ENCODE data around the gene DUOX1. TPM values are rescaled to one million over a fixed set of nuclear protein-coding genes. Genes with fewer than 3 reads are reported as not detected.

Gene DUOX1
- total RNA-seq, 1 experiment from 2014 or later, result 19.6 TPM

GRCh38 chr15:45116006-45116481, 13.8 kb upstream of the DUOX1 start:
- Histone ChIP-seq H2AFZ (ENCODE audit: low read depth, low read length, poor library complexity, severe bottlenecking) (no peak overlapping the region), H3K79me2 (ENCODE audit: insufficient read depth, low read length) (no peaks in the 10 kb centered on the region), H3K27ac (ENCODE audit: low read depth, low read length) (no peak overlapping the region), H3K27me3 (ENCODE audit: insufficient read depth, low read length) (no peaks in the 10 kb centered on the region), H3K4me2 (ENCODE audit: low read length) (no peak overlapping the region), H3K4me3 (replicated peaks in 1 of 2; ENCODE audit: low read depth in 1 of 2, low read length in 2 of 2) (no peak overlapping the region), H3K36me3 (ENCODE audit: control insufficient read depth in 1 of 2, insufficient read depth in 2 of 2, low read length in 2 of 2) (no peaks in the 10 kb centered on the region), H3K9me3 (ENCODE audit: control insufficient read depth in 1 of 2, insufficient read depth in 1 of 2, low read depth in 1 of 2, low read length in 2 of 2) (no peaks in the 10 kb centered on the region), H3K9ac (ENCODE audit: low read length) (no peak overlapping the region), H4K20me1 (ENCODE audit: insufficient read depth) (no peaks in the 10 kb centered on the region), H3K4me1 (ENCODE audit: control insufficient read depth in 1 of 2, insufficient read depth in 2 of 2, low read length in 2 of 2) (peaks cover 0 to 4% of the 10 kb centered on the region in 2 experiments; a peak in 2 of 4 replicates), H3K9me2 (ENCODE audit: insufficient read depth) (no peaks in the 10 kb centered on the region)
- CTCF ChIA-PET, result no interaction called here
- intact Hi-C loops (cut with micrococcal nuclease), result no loop called here
- POLR2A ChIA-PET, result no interaction called here
- TF ChIP-seq YY1 (IDR thresholded peaks at IDR 0.05; ENCODE audit: extremely low read depth, insufficient replicate concordance, low read depth, low read length) (no peak), EZH2 (IDR thresholded peaks at IDR 0.05) (no peak), POLR2A (IDR thresholded peaks at IDR 0.05; ENCODE audit: borderline replicate concordance, extremely low read depth, insufficient read depth, insufficient read length) (no peak), ZNF274 (IDR thresholded peaks at IDR 0.05; ENCODE audit: low read depth, low read length) (no peak), CBX3 (IDR thresholded peaks at IDR 0.05; ENCODE audit: low read depth) (no peak), MAX (IDR thresholded peaks at IDR 0.05) (no peak), SIN3A (IDR thresholded peaks at IDR 0.05; ENCODE audit: low read depth) (no peak), EGR1 (IDR thresholded peaks at IDR 0.05; ENCODE audit: low read depth) (no peak)
- TF ChIP-seq, protein P1, sequence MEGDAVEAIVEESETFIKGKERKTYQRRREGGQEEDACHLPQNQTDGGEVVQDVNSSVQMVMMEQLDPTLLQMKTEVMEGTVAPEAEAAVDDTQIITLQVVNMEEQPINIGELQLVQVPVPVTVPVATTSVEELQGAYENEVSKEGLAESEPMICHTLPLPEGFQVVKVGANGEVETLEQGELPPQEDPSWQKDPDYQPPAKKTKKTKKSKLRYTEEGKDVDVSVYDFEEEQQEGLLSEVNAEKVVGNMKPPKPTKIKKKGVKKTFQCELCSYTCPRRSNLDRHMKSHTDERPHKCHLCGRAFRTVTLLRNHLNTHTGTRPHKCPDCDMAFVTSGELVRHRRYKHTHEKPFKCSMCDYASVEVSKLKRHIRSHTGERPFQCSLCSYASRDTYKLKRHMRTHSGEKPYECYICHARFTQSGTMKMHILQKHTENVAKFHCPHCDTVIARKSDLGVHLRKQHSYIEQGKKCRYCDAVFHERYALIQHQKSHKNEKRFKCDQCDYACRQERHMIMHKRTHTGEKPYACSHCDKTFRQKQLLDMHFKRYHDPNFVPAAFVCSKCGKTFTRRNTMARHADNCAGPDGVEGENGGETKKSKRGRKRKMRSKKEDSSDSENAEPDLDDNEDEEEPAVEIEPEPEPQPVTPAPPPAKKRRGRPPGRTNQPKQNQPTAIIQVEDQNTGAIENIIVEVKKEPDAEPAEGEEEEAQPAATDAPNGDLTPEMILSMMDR (IDR thresholded peaks at IDR 0.05 in 2 of 3, conservative IDR thresholded peaks at IDR 0.05 in 1 of 3; ENCODE audit: borderline replicate concordance in 1 of 3, insufficient read depth in 1 of 3, low read depth in 2 of 3, low read length in 2 of 3), result no peak
- TF ChIP-seq, protein P2, sequence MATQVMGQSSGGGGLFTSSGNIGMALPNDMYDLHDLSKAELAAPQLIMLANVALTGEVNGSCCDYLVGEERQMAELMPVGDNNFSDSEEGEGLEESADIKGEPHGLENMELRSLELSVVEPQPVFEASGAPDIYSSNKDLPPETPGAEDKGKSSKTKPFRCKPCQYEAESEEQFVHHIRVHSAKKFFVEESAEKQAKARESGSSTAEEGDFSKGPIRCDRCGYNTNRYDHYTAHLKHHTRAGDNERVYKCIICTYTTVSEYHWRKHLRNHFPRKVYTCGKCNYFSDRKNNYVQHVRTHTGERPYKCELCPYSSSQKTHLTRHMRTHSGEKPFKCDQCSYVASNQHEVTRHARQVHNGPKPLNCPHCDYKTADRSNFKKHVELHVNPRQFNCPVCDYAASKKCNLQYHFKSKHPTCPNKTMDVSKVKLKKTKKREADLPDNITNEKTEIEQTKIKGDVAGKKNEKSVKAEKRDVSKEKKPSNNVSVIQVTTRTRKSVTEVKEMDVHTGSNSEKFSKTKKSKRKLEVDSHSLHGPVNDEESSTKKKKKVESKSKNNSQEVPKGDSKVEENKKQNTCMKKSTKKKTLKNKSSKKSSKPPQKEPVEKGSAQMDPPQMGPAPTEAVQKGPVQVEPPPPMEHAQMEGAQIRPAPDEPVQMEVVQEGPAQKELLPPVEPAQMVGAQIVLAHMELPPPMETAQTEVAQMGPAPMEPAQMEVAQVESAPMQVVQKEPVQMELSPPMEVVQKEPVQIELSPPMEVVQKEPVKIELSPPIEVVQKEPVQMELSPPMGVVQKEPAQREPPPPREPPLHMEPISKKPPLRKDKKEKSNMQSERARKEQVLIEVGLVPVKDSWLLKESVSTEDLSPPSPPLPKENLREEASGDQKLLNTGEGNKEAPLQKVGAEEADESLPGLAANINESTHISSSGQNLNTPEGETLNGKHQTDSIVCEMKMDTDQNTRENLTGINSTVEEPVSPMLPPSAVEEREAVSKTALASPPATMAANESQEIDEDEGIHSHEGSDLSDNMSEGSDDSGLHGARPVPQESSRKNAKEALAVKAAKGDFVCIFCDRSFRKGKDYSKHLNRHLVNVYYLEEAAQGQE (IDR thresholded peaks at IDR 0.05; ENCODE audit: low read depth), result no peak
- DNase-seq (ENCODE audit: low read depth, low spot score), result no peak
- no peak for ATAC-seq
- BruUV-seq (replicated peaks), result no TSS peak
- RAD21 ChIA-PET (ENCODE audit: low non-redundant PET in 1 of 2, low total read pairs in 2 of 2, uncharacterized antibody in 2 of 2, unreplicated experiment in 2 of 2), result no interaction called here

Data from HCT116 (cell line).